Psoas muscle (tissue), 8 donors: ENCODE results near the gene AKR1D1. TPM values are rescaled to one million over a fixed set of nuclear protein-coding genes. Genes with fewer than 3 reads are reported as not detected.

Experiments
- ATAC-seq, 4 donors: fragments of 200-7000 bp; cut with Tn5 transposase; one replicate each; pipeline ENCODE4 v1.9.1; 2020; ENCODE audit warnings: moderate library complexity in 3 of 4, mild to moderate bottlenecking in 2 of 4
- DNase-seq, 2 donors: peaks; one replicate each; pipeline ENCODE4 v3.0.0-alpha.2; 2020
- H3K27ac ChIP-seq: fragments of 200-600 bp; one replicate; pipeline ENCODE4 v1.8.0; 2022
- H3K27me3 ChIP-seq, 3 donors: fragments of 200-600 bp in 1 of 3; one replicate each; pipeline versions ENCODE4 v1.6.1 to v1.8.0; 2013 to 2022; ENCODE audit warnings: low read length in 2 of 3, mild to moderate bottlenecking in 2 of 3, moderate library complexity in 1 of 3; ENCODE audit not compliant: insufficient read depth in 3 of 3
- H3K36me3 ChIP-seq, 2 donors: fragments of 200-600 bp in 1 of 2; one replicate each; pipeline versions ENCODE4 v1.6.1 to v1.8.0; 2013 to 2022; ENCODE audit warnings: low read depth in 1 of 2, mild to moderate bottlenecking in 1 of 2, moderate library complexity in 1 of 2; ENCODE audit not compliant: insufficient read depth in 1 of 2
- H3K4me1 ChIP-seq: fragments of 200-600 bp; one replicate; pipeline ENCODE4 v1.8.0; 2022
- H3K4me3 ChIP-seq: fragments of 200-600 bp; one replicate; pipeline ENCODE4 v1.8.0; 2022; ENCODE audit warnings: mild to moderate bottlenecking
- H3K9me3 ChIP-seq: fragments of 200-600 bp; one replicate; pipeline ENCODE4 v1.8.0; 2022
- WGBS, 3 donors: extraction: QIAGEN DNeasy Blood & Tissue Kit; methylation state at CpG; one replicate each; pipeline versions ENCODE4 v1.1.6 to v1.1.7; 2013; 5-methylcytosine and 5-hydroxymethylcytosine counted together
- intact Hi-C, 2 donors: fragments of 100-400 bp; cut with DNase I; formaldehyde crosslinking; loops; one replicate each; pipeline versions ENCODE4 v1.11.0 to v1.14.2; 2022
- polyA plus RNA-seq, 3 donors: library from polyadenylated mRNA; stranded (reverse); fragments of 200-250 nt; gene quantifications; one replicate each; pipeline ENCODE4 v1.2.3, GENCODE V29; 2013
- total RNA-seq, 4 donors: library from RNA; stranded (reverse); fragmentation: NEBNext Ultra II Directional in 2 of 4; extraction: Animal tissue kit (Norgen Biotek cat#: 25700) in 2 of 4; gene quantifications; one replicate each; pipeline versions ENCODE4 v1.2.1 to v1.2.4, GENCODE V29; 2021 to 2023
- TF ChIP-seq, protein P1 (sequence below): fragments of 200-600 bp; IDR thresholded peaks from one replicate; pipeline ENCODE4 v1.8.0; 2022; ENCODE audit warnings: antibody characterized with exemption
- donor health status: healthy with polysubstance abuse.
- donor health status: DM: no; HTN: no; CAD: no; lungs with moderate emphysema.
- donor health status: Bipolar disorder and iron deficiency.
- donor health status: healthy.
- donor health status: DM: yes; HTN: yes; CAD: no.
- donor health status: DM: no; HTN: no; CAD: no.
- donor health status: DM: no; HTN: no; CAD: no.
- donor health status: DM: yes; HTN: yes; CAD: no.

AKR1D1 gene
- total and polyA plus RNA-seq, 7 donors = not detected

DNA sequence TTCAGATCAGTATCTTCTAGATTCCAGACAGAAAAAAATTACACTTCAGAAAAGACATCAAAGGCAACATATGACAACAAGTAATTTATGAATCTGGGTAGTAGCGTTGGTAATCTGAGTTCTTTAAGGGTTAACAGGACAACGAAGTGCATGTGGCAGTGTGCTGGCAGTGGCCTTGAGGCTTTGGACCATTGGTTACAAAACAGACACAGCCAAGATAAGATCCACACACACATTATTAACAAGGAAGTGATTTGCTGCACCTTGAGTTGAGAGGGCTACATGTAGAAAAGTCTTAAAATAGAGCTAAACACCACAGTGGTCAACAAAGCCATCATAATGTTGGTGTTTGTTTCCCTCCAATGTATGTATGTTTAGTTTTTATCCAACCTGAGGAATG is 40.6 kb downstream of the AKR1D1 start:
- TF ChIP-seq, protein P1, sequence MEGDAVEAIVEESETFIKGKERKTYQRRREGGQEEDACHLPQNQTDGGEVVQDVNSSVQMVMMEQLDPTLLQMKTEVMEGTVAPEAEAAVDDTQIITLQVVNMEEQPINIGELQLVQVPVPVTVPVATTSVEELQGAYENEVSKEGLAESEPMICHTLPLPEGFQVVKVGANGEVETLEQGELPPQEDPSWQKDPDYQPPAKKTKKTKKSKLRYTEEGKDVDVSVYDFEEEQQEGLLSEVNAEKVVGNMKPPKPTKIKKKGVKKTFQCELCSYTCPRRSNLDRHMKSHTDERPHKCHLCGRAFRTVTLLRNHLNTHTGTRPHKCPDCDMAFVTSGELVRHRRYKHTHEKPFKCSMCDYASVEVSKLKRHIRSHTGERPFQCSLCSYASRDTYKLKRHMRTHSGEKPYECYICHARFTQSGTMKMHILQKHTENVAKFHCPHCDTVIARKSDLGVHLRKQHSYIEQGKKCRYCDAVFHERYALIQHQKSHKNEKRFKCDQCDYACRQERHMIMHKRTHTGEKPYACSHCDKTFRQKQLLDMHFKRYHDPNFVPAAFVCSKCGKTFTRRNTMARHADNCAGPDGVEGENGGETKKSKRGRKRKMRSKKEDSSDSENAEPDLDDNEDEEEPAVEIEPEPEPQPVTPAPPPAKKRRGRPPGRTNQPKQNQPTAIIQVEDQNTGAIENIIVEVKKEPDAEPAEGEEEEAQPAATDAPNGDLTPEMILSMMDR = no peak
- 49 to 69% (median 69%) methylated on average over 2 of the region's 2 CpGs for WGBS, 3 donors
- Histone ChIP-seq H3K9me3 (no peaks in the 10 kb centered on the region), H3K27ac (no peak overlapping the region), H3K4me1 (no peaks in the 10 kb centered on the region), H3K4me3 (no peak overlapping the region), H3K27me3 (peaks cover 0 to 2% (median 0%) of the 10 kb centered on the region in 3 donors), H3K36me3 (no peaks in the 10 kb centered on the region)
- ATAC-seq (no peak), DNase-seq (no peak)
- intact Hi-C loops = no loop called here

DNA sequence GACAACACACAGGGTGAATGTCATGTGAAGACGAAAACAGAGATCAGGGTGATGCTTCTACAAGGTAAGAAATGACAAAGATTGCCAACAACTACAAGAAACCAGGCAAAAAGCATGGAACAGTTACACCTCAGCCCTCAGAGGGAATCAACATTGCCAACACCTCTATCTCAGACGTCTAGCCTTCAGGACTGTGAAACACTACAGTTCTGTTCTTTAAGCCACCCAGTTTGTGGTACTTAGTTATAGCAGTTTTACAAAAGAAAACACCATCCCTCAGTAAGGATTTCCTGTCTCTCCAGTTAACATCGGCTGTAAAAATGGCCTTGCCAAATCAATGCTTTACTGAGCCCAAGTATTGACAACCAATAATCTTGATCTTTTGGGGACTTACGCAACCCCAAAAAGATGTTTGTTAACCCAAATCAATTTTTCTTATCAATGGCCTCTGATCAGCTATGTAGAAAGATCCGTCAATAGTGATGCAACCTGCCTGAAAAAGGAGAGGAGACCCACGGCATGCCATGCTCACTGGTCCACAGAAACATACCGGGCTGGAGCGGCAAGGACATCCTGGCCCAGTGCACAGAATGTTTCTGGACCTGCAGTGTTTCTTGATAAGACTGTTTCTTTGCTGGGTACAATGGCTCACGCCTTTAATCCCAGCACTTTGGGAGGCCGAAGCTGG is 44.0 kb downstream of the AKR1D1 start:
- 84 to 88% (median 84%) methylated on average over 10 of the region's 10 CpGs for WGBS, 3 donors
- intact Hi-C loops = no loop called here

DNA sequence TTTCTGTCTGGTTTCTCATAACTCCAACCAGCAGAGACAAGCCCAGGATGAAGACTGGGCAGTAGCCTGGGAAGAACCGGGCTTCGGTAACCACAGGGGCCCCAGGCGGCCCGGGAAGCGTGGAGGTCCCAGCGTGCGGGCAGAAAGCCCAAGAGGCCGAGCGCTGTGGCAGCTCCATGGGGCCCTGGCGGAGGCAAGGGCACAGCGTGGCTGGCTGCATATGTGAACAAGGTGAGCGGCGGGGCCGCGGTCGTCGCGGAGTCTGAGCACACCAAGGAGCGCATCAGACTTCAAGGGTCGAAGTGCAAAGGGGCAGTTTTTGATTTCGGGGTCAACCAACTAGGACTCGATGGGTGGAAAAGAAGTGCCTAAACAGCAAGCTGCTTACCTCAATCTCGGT is 45.9 kb downstream of the AKR1D1 start:
- no peaks in the 10 kb centered on the region for H3K4me1 ChIP-seq
- H3K27ac ChIP-seq = no peak overlapping the region
- H3K27me3 ChIP-seq = peaks cover 0 to 2% (median 2%) of the 10 kb centered on the region in 3 donors
- TF ChIP-seq, protein P1 = no peak
- H3K36me3 ChIP-seq = no peaks in the 10 kb centered on the region
- WGBS, 3 donors = 93 to 96% (median 95%) methylated on average over 23 of the region's 23 CpGs
- H3K4me3 ChIP-seq = no peak overlapping the region
- intact Hi-C loops = no loop called here
- DNase-seq (no peak), ATAC-seq (no peak)
- no peaks in the 10 kb centered on the region for H3K9me3 ChIP-seq

More for the DNA sequence above, 44.0 kb downstream of the AKR1D1 start:
- no peaks in the 10 kb centered on the region for H3K36me3 ChIP-seq
- peaks cover 0 to 2% (median 0%) of the 10 kb centered on the region in 3 donors for H3K27me3 ChIP-seq
- DNase-seq (no peak), ATAC-seq (no peak)
- no peaks in the 10 kb centered on the region for H3K9me3 ChIP-seq
- no peaks in the 10 kb centered on the region for H3K4me1 ChIP-seq
- TF ChIP-seq, protein P1 = no peak
- H3K4me3 ChIP-seq = no peak overlapping the region
- H3K27ac ChIP-seq = no peak overlapping the region

DNA sequence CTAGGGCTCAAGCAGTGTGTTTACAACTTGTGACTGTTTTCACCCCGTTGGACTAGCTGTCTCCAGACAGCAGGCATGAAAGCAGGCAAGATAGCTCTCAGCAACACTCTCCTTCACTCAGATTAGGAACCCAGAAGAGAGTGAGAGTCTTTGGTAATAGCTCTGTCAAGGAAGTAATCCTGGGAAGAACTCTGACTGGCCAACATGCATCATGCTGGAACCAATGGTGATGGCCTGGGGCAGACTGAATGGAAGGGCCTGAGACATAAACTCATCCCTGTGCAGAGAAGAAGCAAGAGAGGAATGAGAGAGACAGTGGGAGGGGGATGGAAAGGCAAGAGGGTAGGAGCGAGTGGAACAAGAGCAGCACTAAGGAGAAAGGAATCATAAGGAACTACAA is 48.9 kb downstream of the AKR1D1 start:
- no peaks in the 10 kb centered on the region for H3K9me3 ChIP-seq
- no peaks in the 10 kb centered on the region for H3K4me1 ChIP-seq
- 53 to 60% (median 59%) methylated on average over 2 of the region's 2 CpGs for WGBS, 3 donors
- H3K4me3 ChIP-seq = no peak overlapping the region
- no peaks in the 10 kb centered on the region for H3K36me3 ChIP-seq
- DNase-seq = no peak
- intact Hi-C loops = no loop called here
- H3K27me3 ChIP-seq = peaks cover 0 to 2% (median 2%) of the 10 kb centered on the region in 3 donors
- no peak for ATAC-seq
- no peak overlapping the region for H3K27ac ChIP-seq
- TF ChIP-seq, protein P1 = no peak
